Natural killer cell (primary cell): ENCODE measurements around the gene NCOA1. TPM values are rescaled to one million over a fixed set of nuclear protein-coding genes. Genes with fewer than 3 reads are reported as not detected.

Experiments used
- ATAC-seq, 3 donors: fragments of 150-1000 bp in 2 of 3; fragments of 200-7000 bp in 1 of 3; cut with Tn5 transposase; 1 replicate in 1 of 3; 2 replicates in 2 of 3; pipeline ENCODE4 v1.10.0; 2021; ENCODE audit warnings: mild to moderate bottlenecking in 2 of 3, moderate library complexity in 2 of 3
- DNase-seq, 2 donors: peaks; one replicate each; pipeline versions ENCODE4 v3.0.0 to v3.0.0-alpha.2; 2013 to 2021; ENCODE audit warnings: mixed read lengths in 1 of 2
- H3K27ac ChIP-seq: one replicate; pipeline ENCODE4 v1.5.1; 2013; ENCODE audit warnings: mild to moderate bottlenecking, low read length
- H3K27me3 ChIP-seq: one replicate; pipeline ENCODE4 v1.6.1; 2013; ENCODE audit warnings: low read length; ENCODE audit not compliant: control insufficient read depth, insufficient read depth
- H3K36me3 ChIP-seq: one replicate; pipeline ENCODE4 v1.6.1; 2013; ENCODE audit warnings: low read length; ENCODE audit not compliant: control insufficient read depth, insufficient read depth
- H3K4me1 ChIP-seq: one replicate; pipeline ENCODE4 v1.6.1; 2013; ENCODE audit warnings: low read length; ENCODE audit not compliant: control insufficient read depth, insufficient read depth
- H3K4me3 ChIP-seq: one replicate; pipeline ENCODE4 v1.5.1; 2013; ENCODE audit warnings: low read length
- H3K9me3 ChIP-seq: one replicate; pipeline ENCODE4 v1.6.1; 2013; ENCODE audit warnings: low read length; ENCODE audit not compliant: control insufficient read depth, insufficient read depth
- H3K27ac Mint-ChIP-seq, 2 donors: one replicate each; pipeline ENCODE4 v1.8.0; 2022; ENCODE audit warnings: mild to moderate bottlenecking in 2 of 2, mixed read lengths in 2 of 2, moderate library complexity in 1 of 2
- H3K27me3 Mint-ChIP-seq, 2 donors: one replicate each; pipeline ENCODE4 v1.8.0; 2022; ENCODE audit warnings: low read depth in 2 of 2, mixed read lengths in 2 of 2
- H3K36me3 Mint-ChIP-seq: one replicate; pipeline ENCODE4 v1.8.0; 2022; ENCODE audit warnings: mixed read lengths
- H3K4me1 Mint-ChIP-seq, 2 donors: one replicate each; pipeline ENCODE4 v1.8.0; 2022; ENCODE audit warnings: mixed read lengths in 2 of 2
- H3K4me3 Mint-ChIP-seq: one replicate; pipeline ENCODE4 v1.8.0; 2022; ENCODE audit warnings: mild to moderate bottlenecking, moderate library complexity, mixed read lengths
- H3K9me3 Mint-ChIP-seq, 2 donors: one replicate each; pipeline ENCODE4 v1.8.0; 2022; ENCODE audit warnings: mixed read lengths in 2 of 2
- WGBS: methylation state at CpG from one replicate; pipeline ENCODE4 v1.1.7; 2013; ENCODE audit warnings: missing lambda C conversion rate; ENCODE audit not compliant: insufficient coverage; 5-methylcytosine and 5-hydroxymethylcytosine counted together
- intact Hi-C: fragments of 100-400 bp; cut with micrococcal nuclease; formaldehyde crosslinking; loops from one replicate; pipeline ENCODE4 v1.14.2; 2022
- total RNA-seq, 4 donors: library from RNA; stranded (reverse); fragments of 120-200 nt in 1 of 4; gene quantifications; one replicate each; pipeline versions ENCODE4 v1.2.3 to v1.2.4, GENCODE V29; 2013 to 2022
- TF ChIP-seq, protein P1 (sequence below): fragments of 200-600 bp; IDR thresholded peaks from one replicate; pipeline ENCODE4 v1.8.0; 2022; ENCODE audit warnings: antibody characterized with exemption

The NCOA1 gene
- total RNA-seq, 3 donors from 2014 or later (not counting 1 experiment from before 2014, with no cell fraction given) = 122 to 149 (median 124) TPM

DNA sequence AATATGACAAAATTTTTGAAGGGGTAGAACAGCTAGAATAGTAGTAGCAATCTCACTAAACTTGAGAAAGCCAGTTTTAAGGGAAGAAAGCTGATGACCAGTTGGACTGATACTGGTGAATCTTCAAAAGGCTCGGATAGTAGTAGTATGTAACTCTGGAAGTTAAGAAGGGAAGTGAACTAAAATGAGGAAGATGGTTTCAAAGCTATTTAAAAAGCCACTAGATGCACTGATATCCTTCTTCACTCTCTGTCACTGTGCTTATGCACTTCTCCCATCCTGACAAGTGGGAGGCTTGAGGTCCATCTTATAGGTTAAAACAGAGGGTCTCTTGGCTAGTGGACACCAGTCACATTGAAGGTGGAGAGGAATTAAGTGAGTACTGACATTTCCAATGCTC is 141.1 kb downstream of the NCOA1 start:
- no peaks in the 10 kb centered on the region for H3K36me3 Mint-ChIP-seq
- no peaks in the 10 kb centered on the region for H3K27me3 Mint-ChIP-seq
- no peaks in the 10 kb centered on the region for H3K36me3 ChIP-seq
- H3K4me3 ChIP-seq = no peak overlapping the region
- H3K4me1 ChIP-seq = no peaks in the 10 kb centered on the region
- H3K4me1 Mint-ChIP-seq = peaks cover 22 to 32% of the 10 kb centered on the region in 2 donors
- no peaks in the 10 kb centered on the region for H3K9me3 Mint-ChIP-seq
- DNase-seq (no peak), ATAC-seq (no peak)
- WGBS = 60% methylated on average over 1 of the region's 1 CpG
- TF ChIP-seq, protein P1, sequence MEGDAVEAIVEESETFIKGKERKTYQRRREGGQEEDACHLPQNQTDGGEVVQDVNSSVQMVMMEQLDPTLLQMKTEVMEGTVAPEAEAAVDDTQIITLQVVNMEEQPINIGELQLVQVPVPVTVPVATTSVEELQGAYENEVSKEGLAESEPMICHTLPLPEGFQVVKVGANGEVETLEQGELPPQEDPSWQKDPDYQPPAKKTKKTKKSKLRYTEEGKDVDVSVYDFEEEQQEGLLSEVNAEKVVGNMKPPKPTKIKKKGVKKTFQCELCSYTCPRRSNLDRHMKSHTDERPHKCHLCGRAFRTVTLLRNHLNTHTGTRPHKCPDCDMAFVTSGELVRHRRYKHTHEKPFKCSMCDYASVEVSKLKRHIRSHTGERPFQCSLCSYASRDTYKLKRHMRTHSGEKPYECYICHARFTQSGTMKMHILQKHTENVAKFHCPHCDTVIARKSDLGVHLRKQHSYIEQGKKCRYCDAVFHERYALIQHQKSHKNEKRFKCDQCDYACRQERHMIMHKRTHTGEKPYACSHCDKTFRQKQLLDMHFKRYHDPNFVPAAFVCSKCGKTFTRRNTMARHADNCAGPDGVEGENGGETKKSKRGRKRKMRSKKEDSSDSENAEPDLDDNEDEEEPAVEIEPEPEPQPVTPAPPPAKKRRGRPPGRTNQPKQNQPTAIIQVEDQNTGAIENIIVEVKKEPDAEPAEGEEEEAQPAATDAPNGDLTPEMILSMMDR = no peak
- no peaks in the 10 kb centered on the region for H3K9me3 ChIP-seq
- no peak overlapping the region for H3K27ac ChIP-seq
- no peak overlapping the region for H3K4me3 Mint-ChIP-seq
- no peaks in the 10 kb centered on the region for H3K27me3 ChIP-seq
- intact Hi-C loops = no loop called here
- peak overlapping the region; percentile 22 to 59 for H3K27ac Mint-ChIP-seq

DNA sequence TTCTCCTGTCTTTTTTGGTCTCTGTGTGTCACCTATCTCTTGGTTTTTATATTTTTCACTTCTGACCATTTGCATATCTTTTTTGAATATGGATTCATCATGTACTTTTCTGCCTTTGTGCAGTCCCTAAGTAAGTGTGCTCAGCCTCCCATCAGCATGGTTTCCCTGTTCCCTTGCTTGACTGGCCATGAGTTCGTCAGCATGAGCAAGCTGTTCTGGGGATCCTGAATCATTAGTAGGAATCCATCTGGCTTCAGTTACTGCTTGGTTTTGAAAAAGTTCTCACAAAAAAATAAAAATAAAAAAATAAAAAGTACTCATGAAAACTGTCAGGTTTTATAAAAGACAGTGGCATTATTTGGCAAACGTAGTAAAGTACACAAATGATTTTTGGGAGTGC is 144.1 kb downstream of the NCOA1 start:
- peak overlapping the region in 1 of 2 donors; percentile 67 for H3K27ac Mint-ChIP-seq
- ATAC-seq = no peak
- intact Hi-C loops = no loop called here
- Histone ChIP-seq H3K27ac (no peak overlapping the region), H3K4me1 (no peaks in the 10 kb centered on the region), H3K27me3 (no peaks in the 10 kb centered on the region), H3K4me3 (no peak overlapping the region), H3K36me3 (no peaks in the 10 kb centered on the region), H3K9me3 (no peaks in the 10 kb centered on the region)
- WGBS = 94% methylated on average over 1 of the region's 2 CpGs
- TF ChIP-seq, protein P1 = no peak
- no peaks in the 10 kb centered on the region for H3K27me3 Mint-ChIP-seq
- no peak overlapping the region for H3K4me3 Mint-ChIP-seq
- no peaks in the 10 kb centered on the region for H3K9me3 Mint-ChIP-seq
- DNase-seq = no peak
- no peaks in the 10 kb centered on the region for H3K36me3 Mint-ChIP-seq
- peaks cover 24 to 34% of the 10 kb centered on the region in 2 donors for H3K4me1 Mint-ChIP-seq

DNA sequence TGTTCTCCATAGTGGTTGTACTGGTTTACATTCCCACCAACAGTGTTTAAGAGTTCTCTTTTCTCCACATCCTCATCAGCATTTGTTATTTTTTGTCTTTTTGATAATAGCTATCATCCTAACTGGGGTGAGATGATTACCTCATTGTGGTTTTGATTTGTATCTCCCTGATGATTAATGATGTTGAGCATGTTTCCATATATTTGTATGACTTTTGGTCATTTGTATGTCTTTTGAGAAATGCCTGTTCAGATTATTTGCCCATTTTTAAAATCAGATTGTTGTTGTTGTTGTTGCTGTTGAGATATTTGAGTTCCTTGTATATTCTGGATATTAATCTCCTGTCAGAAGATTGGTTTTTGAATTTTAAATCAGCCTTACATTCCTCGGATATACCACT is 147.5 kb downstream of the NCOA1 start:
- Histone ChIP-seq H3K4me1 (no peaks in the 10 kb centered on the region), H3K4me3 (no peak overlapping the region), H3K27me3 (no peaks in the 10 kb centered on the region), H3K9me3 (no peaks in the 10 kb centered on the region), H3K36me3 (no peaks in the 10 kb centered on the region), H3K27ac (no peak overlapping the region)
- WGBS = no CpG with 5 or more reads among the region's 1 CpG
- Mint-ChIP-seq H3K4me3 (no peak overlapping the region), H3K27me3 (no peaks in the 10 kb centered on the region), H3K4me1 (peaks cover 38 to 41% of the 10 kb centered on the region in 2 donors), H3K27ac (peak overlapping the region in 1 of 2 donors; percentile 42), H3K36me3 (no peaks in the 10 kb centered on the region), H3K9me3 (no peaks in the 10 kb centered on the region)
- DNase-seq (no peak), ATAC-seq (no peak)
- intact Hi-C loops = no loop called here
- TF ChIP-seq, protein P1 = no peak

DNA sequence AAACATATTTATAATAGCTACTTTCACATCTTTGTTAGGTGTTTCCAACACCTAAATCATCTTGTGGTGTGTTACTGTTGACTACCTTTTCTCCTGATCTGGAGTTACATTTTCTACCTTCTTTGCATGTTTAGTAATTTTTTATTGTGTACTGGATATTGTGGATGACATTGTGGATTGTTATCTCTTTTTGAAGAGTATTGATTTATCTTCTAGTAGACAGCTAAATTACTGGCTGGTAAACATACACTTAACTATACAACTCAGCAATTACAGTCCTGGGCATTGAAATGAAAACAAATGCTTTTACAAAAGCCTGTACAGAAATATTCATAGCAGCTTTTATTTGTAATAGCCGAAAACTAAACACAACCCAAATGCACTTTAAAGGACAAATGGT is 151.3 kb downstream of the NCOA1 start:
- intact Hi-C loops = no loop called here
- ATAC-seq (peak in 1 of 3 donors; percentile 26), DNase-seq (no peak)
- TF ChIP-seq, protein P1 = no peak
- H3K27me3 Mint-ChIP-seq = no peaks in the 10 kb centered on the region
- no peak overlapping the region for H3K27ac ChIP-seq
- no peaks in the 10 kb centered on the region for H3K9me3 ChIP-seq
- no peaks in the 10 kb centered on the region for H3K9me3 Mint-ChIP-seq
- H3K4me3 Mint-ChIP-seq = no peak overlapping the region
- WGBS = no CpG with 5 or more reads among the region's 1 CpG
- H3K27ac Mint-ChIP-seq = peak overlapping the region; percentile 9 to 76
- H3K27me3 ChIP-seq = no peaks in the 10 kb centered on the region
- H3K36me3 Mint-ChIP-seq = no peaks in the 10 kb centered on the region
- H3K4me1 ChIP-seq = no peaks in the 10 kb centered on the region
- no peak overlapping the region for H3K4me3 ChIP-seq
- H3K36me3 ChIP-seq = peaks cover 2% of the 10 kb centered on the region
- H3K4me1 Mint-ChIP-seq = peaks cover 37 to 42% of the 10 kb centered on the region in 2 donors
